Neuronal stem cell (in vitro differentiated cells): ENCODE results near the gene TMEM170A.
"Not testable (repeated sequence)": the region's sequence is repeated elsewhere in the genome, so short reads cannot be mapped to it uniquely, and the experiment has no call there.

Source experiments
- DNase-seq: peaks from one replicate; pipeline ENCODE4 v3.0.0-alpha.2; 2013; ENCODE audit warnings: low spot score
- H2AFZ ChIP-seq: one replicate; pipeline ENCODE4 v1.6.1; 2013; ENCODE audit warnings: mild to moderate bottlenecking, low read length, inconsistent platforms
- H2AK5ac ChIP-seq: 2 replicates; pipeline ENCODE4 v1.6.1; 2013; ENCODE audit warnings: low read depth, mild to moderate bottlenecking, inconsistent platforms, low read length, moderate library complexity, mixed read lengths
- H2BK120ac ChIP-seq: 2 replicates; pipeline ENCODE4 v1.6.1; 2013; ENCODE audit warnings: low read depth, mild to moderate bottlenecking, inconsistent platforms, low read length, moderate library complexity, mixed read lengths
- H2BK12ac ChIP-seq: one replicate; pipeline ENCODE4 v1.6.1; 2013; ENCODE audit warnings: low read length, inconsistent platforms
- H2BK15ac ChIP-seq: 2 replicates; pipeline ENCODE4 v1.6.1; 2013; ENCODE audit warnings: mild to moderate bottlenecking, low read length, inconsistent platforms, mixed read lengths
- H2BK5ac ChIP-seq: one replicate; pipeline ENCODE4 v1.6.1; 2013; ENCODE audit warnings: inconsistent platforms, mild to moderate bottlenecking, low read length, moderate library complexity
- H3K14ac ChIP-seq: one replicate; pipeline ENCODE4 v1.6.1; 2013; ENCODE audit warnings: low read length, inconsistent platforms
- H3K18ac ChIP-seq: 2 replicates; pipeline ENCODE4 v1.6.1; 2013; ENCODE audit warnings: low read length, inconsistent platforms
- H3K23ac ChIP-seq: 2 replicates; pipeline ENCODE4 v1.6.1; 2013; ENCODE audit warnings: low read depth, mild to moderate bottlenecking, mixed read lengths, low read length, inconsistent platforms; ENCODE audit not compliant: poor library complexity
- H3K27ac ChIP-seq: replicated peaks from 3 replicates; pipeline ENCODE4 v1.5.1; 2013; ENCODE audit warnings: low read length, inconsistent platforms
- H3K27me3 ChIP-seq, 3 experiments: 2 replicates each; pipeline ENCODE4 v1.6.1; 2013; ENCODE audit warnings: low read length in 3 of 3, mild to moderate bottlenecking in 2 of 3, inconsistent platforms in 1 of 3, low read depth in 1 of 3, mixed read lengths in 1 of 3, moderate library complexity in 1 of 3; ENCODE audit not compliant: control insufficient read depth in 3 of 3, insufficient read depth in 3 of 3
- H3K36me3 ChIP-seq, 2 donors: replicated peaks in 1 of 2; 2 replicates each; pipeline ENCODE4 v1.6.1; 2013; ENCODE audit warnings: low read length in 2 of 2; ENCODE audit not compliant: control insufficient read depth in 2 of 2, insufficient read depth in 2 of 2
- H3K4ac ChIP-seq: 2 replicates; pipeline ENCODE4 v1.6.1; 2013; ENCODE audit warnings: inconsistent platforms, mild to moderate bottlenecking, low read length, moderate library complexity
- H3K4me1 ChIP-seq, 2 donors: 1 replicate in 1 of 2; 2 replicates in 1 of 2; pipeline ENCODE4 v1.6.1; 2013; ENCODE audit warnings: low read length in 2 of 2, low read depth in 1 of 2; ENCODE audit not compliant: control insufficient read depth in 2 of 2, insufficient read depth in 1 of 2
- H3K4me2 ChIP-seq: one replicate; pipeline ENCODE4 v1.6.1; 2013; ENCODE audit warnings: mild to moderate bottlenecking, low read length, inconsistent platforms; ENCODE audit not compliant: insufficient read depth, poor library complexity, severe bottlenecking
- H3K4me3 ChIP-seq, 2 donors: 2 replicates each; pipeline ENCODE4 v1.5.1; 2013; ENCODE audit warnings: low read length in 2 of 2, mild to moderate bottlenecking in 2 of 2, inconsistent platforms in 1 of 2, moderate library complexity in 1 of 2
- H3K79me1 ChIP-seq: one replicate; pipeline ENCODE4 v1.6.1; 2013; ENCODE audit warnings: low read depth, mild to moderate bottlenecking, inconsistent platforms, low read length, moderate library complexity
- H3K9ac ChIP-seq: one replicate; pipeline ENCODE4 v1.6.1; 2013; ENCODE audit warnings: mild to moderate bottlenecking, low read depth, low read length, inconsistent platforms; ENCODE audit not compliant: poor library complexity
- H3K9me3 ChIP-seq, 2 donors: replicated peaks in 1 of 2; 2 replicates each; pipeline versions ENCODE3 to v1.6.1; 2013; ENCODE audit warnings: low read length in 2 of 2, mild to moderate bottlenecking in 2 of 2, inconsistent platforms in 1 of 2, low read depth in 1 of 2, mixed read lengths in 1 of 2, moderate library complexity in 1 of 2; ENCODE audit not compliant: control insufficient read depth in 2 of 2, insufficient read depth in 1 of 2
- H4K8ac ChIP-seq: one replicate; pipeline ENCODE4 v1.6.1; 2013; ENCODE audit warnings: low read depth, mild to moderate bottlenecking, inconsistent platforms, low read length, moderate library complexity
- H4K91ac ChIP-seq: one replicate; pipeline ENCODE4 v1.6.1; 2013; ENCODE audit warnings: low read length, low read depth, mild to moderate bottlenecking, inconsistent platforms; ENCODE audit not compliant: poor library complexity
- WGBS, 2 donors: extraction: QIAGEN DNeasy Blood & Tissue Kit; methylation state at CpG; one replicate each; pipeline ENCODE4 v1.1.7; 2013; ENCODE audit warnings: missing lambda C conversion rate in 2 of 2, mixed read lengths in 1 of 2; ENCODE audit not compliant: insufficient read length in 2 of 2, insufficient replicate concordance in 1 of 2; ENCODE audit errors: extremely low coverage in 2 of 2; 5-methylcytosine and 5-hydroxymethylcytosine counted together

TMEM170A gene

GRCh38 chr16:75432828-75433731 is 31.4 kb downstream of the TMEM170A start, which contains the start of gene CFDP1:
Gene CFDP1, minus strand, starts transcription at chr16:75433503. Its CDS starts 151 bp downstream, at chr16:75433352.
- Histone ChIP-seq H3K36me3 (peaks cover 0 to 19% of the 10 kb centered on the region in 2 donors), H3K4me3 (peak within 1 kb of the TSS; percentile 96 to 98), H4K8ac (peak within 1 kb of the TSS; percentile 24), H2BK15ac (peak within 1 kb of the TSS; percentile 64), H2AFZ (peak within 1 kb of the TSS; percentile 100), H3K4me2 (peak within 1 kb of the TSS; percentile 56), H3K79me1 (peaks cover 5% of the 10 kb centered on the region), H3K9ac (peak within 1 kb of the TSS; percentile 80), H2AK5ac (no peak within 1 kb of the TSS), H3K23ac (peak within 1 kb of the TSS; percentile 76), H3K27ac (peak within 1 kb of the TSS; percentile 75), H2BK12ac (no peak within 1 kb of the TSS), H4K91ac (no peak within 1 kb of the TSS), H3K27me3 (no peaks in the 10 kb centered on the region), H3K4me1 (no peaks in the 10 kb centered on the region), H2BK120ac (no peak within 1 kb of the TSS), H3K4ac (no peak within 1 kb of the TSS), H3K18ac (peak within 1 kb of the TSS; percentile 97), H3K9me3 (peaks cover 5 to 13% of the 10 kb centered on the region in 2 donors), H3K14ac (no peak within 1 kb of the TSS), H2BK5ac (peak within 1 kb of the TSS; percentile 53)
- WGBS, 2 donors, result no CpG with 5 or more reads among the region's 85 CpGs
- DNase-seq, result peak; percentile 92

- Histone ChIP-seq H2BK15ac (no peak overlapping the region), H2AK5ac (no peak overlapping the region), H2BK120ac (no peak overlapping the region), H3K4me1 (no peaks in the 10 kb centered on the region), H3K4me3 (no peak overlapping the region), H4K91ac (no peak overlapping the region), H2BK12ac (no peak overlapping the region), H3K36me3 (peaks cover 0 to 23% of the 10 kb centered on the region in 2 donors), H3K23ac (no peak overlapping the region), H3K9me3 (peaks cover 0 to 9% of the 10 kb centered on the region in 2 donors), H3K4me2 (no peak overlapping the region), H4K8ac (no peak overlapping the region), H2AFZ (no peak overlapping the region), H2BK5ac (no peak overlapping the region), H3K14ac (no peak overlapping the region), H3K27ac (no peak overlapping the region), H3K9ac (no peak overlapping the region), H3K4ac (no peak overlapping the region), H3K18ac (no peak overlapping the region), H3K27me3 (no peaks in the 10 kb centered on the region), H3K79me1 (peaks cover 7% of the 10 kb centered on the region)
- WGBS, 2 donors, result no CpG with 5 or more reads among the region's 11 CpGs
- no peak for DNase-seq
Measured at GRCh38 chr16:75429621-75430403, 34.7 kb downstream of the TMEM170A start.

GRCh38 chr16:75426524-75426923 is 38.0 kb downstream of the TMEM170A start:
- H2BK120ac ChIP-seq, H3K4me2 ChIP-seq, H3K4me3 ChIP-seq, H4K91ac ChIP-seq, H2BK12ac ChIP-seq, H3K9me3 ChIP-seq, H3K27me3 ChIP-seq, H2AK5ac ChIP-seq, H2AFZ ChIP-seq, H3K9ac ChIP-seq, H3K79me1 ChIP-seq, H3K18ac ChIP-seq, H3K4ac ChIP-seq, H3K23ac ChIP-seq, H2BK15ac ChIP-seq, DNase-seq, H3K14ac ChIP-seq, H4K8ac ChIP-seq, H2BK5ac ChIP-seq, H3K27ac ChIP-seq, H3K4me1 ChIP-seq: not testable (repeated sequence)
- no CpG with 5 or more reads among the region's 2 CpGs for WGBS, 2 donors
- H3K36me3 ChIP-seq, result peaks cover 0 to 21% of the 10 kb centered on the region in 2 donors
